GM19438 (cell line): ENCODE data around the gene TRIM32.
"Not testable (repeated sequence)": the region's sequence is repeated elsewhere in the genome, so short reads cannot be mapped to it uniquely, and the experiment has no call there.

Experiments used
- ATAC-seq: cut with Tn5 transposase; IDR thresholded peaks from one replicate; pipeline ENCODE4 v1.9.1; 2021; ENCODE audit warnings: low read depth; ENCODE audit not compliant: unreplicated experiment

The TRIM32 gene

GRCh38 chr9:116673375-116673774 lies 13.7 kb upstream of the TRIM32 start:
- no peak for ATAC-seq

- no peak for ATAC-seq
These were observed 12.7 kb upstream of the TRIM32 start for GRCh38 chr9:116674210-116674980.

GRCh38 chr9:116683535-116683934 lies 3.6 kb upstream of the TRIM32 start:
- no peak for ATAC-seq

- ATAC-seq = no peak
These were observed 1.9 kb upstream of the TRIM32 start for GRCh38 chr9:116685166-116685565.

- no peak for ATAC-seq
These were observed 970 bp upstream of the TRIM32 start for GRCh38 chr9:116686135-116686534.

- ATAC-seq = peak; percentile 47
These were observed 422 bp upstream of the TRIM32 start for GRCh38 chr9:116686693-116687073.

GRCh38 chr9:116687754-116688135 lies 640 bp downstream of the TRIM32 start:
- ATAC-seq = no peak

GRCh38 chr9:116688806-116689485 lies 1.8 kb downstream of the TRIM32 start:
- no peak for ATAC-seq

GRCh38 chr9:116689486-116690032 lies 2.5 kb downstream of the TRIM32 start:
- no peak for ATAC-seq

- ATAC-seq = not testable (repeated sequence)
These were observed 3.7 kb downstream of the TRIM32 start for GRCh38 chr9:116690805-116691204.

GRCh38 chr9:116691607-116692006 lies 4.5 kb downstream of the TRIM32 start:
- ATAC-seq = no peak

- ATAC-seq = no peak
These were observed 5.5 kb downstream of the TRIM32 start for GRCh38 chr9:116692616-116693015.

- no peak for ATAC-seq
These were observed 6.2 kb downstream of the TRIM32 start for GRCh38 chr9:116693233-116693731.

- ATAC-seq = no peak
These were observed 7.7 kb downstream of the TRIM32 start for GRCh38 chr9:116694785-116695291.

GRCh38 chr9:116695438-116695837 lies 8.3 kb downstream of the TRIM32 start:
- ATAC-seq = no peak

- no peak for ATAC-seq
These were observed 10.3 kb downstream of the TRIM32 start for GRCh38 chr9:116697362-116697761.

GRCh38 chr9:116697887-116698286 lies 10.8 kb downstream of the TRIM32 start:
- no peak for ATAC-seq

- no peak for ATAC-seq
These were observed 13.2 kb downstream of the TRIM32 start for GRCh38 chr9:116700279-116700678.

- no peak for ATAC-seq
These were observed 14.1 kb downstream of the TRIM32 start for GRCh38 chr9:116700882-116701865.

- no peak for ATAC-seq
These were observed 15.0 kb downstream of the TRIM32 start for GRCh38 chr9:116701940-116702642.
